GM19193 (cell line): ENCODE results near the gene IFNLR1.

ENCODE experiments used
- POLR2A ChIP-seq: IDR thresholded peaks from 4 replicates; pipeline ENCODE4 v1.6.1; 2011; ENCODE audit not compliant: insufficient read depth, insufficient read length; ENCODE audit errors: extremely low read depth

Gene IFNLR1

DNA sequence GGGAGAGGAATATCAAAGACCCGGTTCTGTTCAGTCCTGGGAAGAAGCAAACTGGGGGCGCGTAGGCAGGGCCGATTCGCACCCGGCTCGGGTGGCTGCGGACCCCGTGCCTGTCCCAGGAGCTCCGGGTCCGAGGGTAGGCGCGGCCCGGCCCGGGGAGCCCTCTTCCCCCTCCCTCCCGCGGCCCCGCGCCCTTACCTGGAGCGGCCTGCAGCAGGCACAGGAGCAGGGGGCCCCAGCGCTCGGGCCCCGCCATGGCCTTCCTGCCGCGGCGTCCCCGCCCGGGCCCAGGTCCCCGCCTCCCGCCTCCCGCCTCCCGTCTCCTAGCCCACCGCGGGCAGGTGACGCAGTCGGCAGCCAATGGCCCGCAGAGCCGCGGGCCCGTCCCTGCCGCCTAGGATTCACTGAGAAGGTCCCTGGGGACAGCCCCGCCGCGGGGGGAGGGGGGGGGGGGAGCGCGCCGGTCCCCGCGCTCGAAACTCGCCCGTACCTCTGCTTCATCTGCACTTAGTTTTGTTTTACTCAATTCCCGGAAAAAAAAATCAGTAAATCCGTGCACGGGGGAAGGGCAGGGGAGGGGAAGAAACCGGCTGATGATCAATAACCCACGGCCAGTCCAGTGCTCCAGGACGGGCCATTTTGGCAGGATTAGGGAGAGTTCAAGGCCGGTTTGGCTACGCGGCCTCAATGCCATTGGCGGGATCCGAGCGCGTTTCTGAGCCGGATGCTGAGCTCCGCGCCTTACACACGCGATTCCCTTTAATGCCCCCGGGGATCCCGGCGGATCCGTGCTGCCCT lies at the start of gene IFNLR1:
Gene IFNLR1, minus strand, starts transcription at position 297 of the 798 bp plus-strand sequence. Its CDS starts 41 bp downstream, at position 256.
- TF ChIP-seq POLR2A, result no peak

DNA sequence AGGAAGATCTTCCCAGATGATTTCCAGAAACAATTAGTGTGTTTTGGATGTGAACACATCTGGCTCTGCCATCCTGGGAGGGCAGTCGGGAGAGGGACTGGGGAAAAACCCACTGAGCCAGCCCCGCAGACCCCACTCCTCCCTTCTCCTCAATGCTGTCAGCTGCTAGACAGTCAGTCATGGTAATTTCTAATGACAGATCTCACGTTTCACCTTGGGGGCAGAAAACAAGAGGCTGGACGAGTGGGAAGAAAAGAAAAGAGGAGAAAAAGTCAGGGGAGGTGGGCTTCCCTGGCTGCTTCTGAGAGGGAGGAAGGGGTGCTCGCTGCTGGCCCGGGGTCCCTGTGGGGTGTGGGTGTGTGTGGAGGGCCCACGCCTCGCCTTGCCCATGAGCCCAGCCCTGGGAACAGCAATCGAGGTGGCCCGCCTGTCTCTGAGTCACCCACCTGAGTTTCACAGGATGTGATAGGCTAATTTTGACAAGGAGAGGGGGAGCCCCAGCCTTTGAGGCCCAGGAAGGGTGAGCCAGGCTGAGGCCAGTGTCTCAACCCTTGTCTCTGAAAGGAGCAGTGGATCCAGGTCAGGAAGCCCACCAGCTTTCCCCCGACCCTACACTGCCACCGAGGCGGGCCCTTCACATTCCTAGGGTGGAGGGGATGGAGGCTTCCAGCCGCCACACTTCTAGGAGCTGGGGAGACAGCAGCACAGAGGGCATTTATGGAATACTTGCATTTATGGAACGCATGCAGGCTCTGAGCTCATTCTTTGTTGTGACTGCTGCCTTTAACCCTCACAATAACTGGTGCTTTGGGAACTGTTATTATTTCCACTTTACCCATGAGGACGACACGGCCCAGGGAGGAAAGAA lies 49.1 kb upstream of the IFNLR1 start:
- no peak for TF ChIP-seq POLR2A

DNA sequence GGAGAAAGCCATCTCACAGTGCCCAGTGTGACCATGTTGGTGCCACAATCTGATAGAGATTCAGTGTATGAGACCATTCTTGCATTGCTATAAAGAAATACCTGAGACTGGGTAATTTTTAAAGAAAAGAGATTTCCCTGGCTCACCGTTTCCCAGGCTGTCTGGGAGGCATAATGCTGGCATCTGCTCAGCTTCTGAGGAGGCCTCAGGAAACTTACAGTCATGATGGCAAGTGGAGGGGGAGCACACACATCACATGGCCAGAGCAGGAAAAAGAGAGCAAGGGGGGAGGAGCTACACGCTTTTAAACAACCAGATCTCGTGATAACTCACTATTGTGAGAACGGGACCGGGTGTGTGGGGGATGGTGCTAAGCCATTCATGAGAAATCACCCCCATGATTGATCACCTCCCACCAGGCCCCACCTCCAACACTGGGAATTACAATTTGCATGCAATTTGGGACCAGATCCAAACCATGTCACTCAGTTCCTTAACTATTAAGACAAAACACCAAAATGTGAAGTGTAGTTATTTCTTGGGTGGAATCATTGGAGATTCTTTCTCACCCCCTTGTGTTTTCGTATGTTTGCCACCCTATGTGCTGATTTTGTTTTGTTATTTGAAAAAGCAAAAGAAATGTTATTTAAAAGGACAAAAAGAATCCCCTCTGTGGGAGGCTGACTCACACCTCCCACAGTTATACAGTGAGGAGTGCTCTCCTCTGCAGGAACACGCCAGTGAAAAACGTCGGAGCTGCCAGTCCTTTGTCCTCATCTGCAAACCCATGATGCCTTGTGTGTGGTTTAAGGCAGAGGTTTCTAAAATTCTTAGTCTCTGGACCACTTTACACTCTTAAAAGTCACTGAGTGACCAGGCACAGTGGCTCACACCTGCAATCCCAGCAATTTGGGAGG lies 46.9 kb upstream of the IFNLR1 start:
- TF ChIP-seq POLR2A, result no peak

DNA sequence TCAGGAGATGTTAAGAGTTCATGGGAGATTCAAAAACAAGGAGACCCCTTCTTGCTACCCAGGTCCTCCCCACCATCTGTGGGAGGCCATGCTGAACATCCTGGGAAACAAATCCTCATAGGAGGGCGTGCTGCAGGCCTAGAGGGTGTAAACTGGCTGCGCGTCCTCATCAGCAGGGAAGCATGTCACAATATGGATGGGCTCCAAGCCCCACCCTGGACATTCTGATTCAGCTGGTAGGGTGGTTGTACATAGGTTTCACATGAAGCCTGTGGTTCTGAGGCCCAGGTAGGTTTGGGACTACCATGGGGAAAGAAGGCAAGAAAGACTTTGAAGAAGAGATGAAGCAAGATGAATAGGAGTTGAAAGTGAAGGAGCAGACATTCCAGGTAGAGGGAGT lies 44.6 kb upstream of the IFNLR1 start:
- no peak for TF ChIP-seq POLR2A

DNA sequence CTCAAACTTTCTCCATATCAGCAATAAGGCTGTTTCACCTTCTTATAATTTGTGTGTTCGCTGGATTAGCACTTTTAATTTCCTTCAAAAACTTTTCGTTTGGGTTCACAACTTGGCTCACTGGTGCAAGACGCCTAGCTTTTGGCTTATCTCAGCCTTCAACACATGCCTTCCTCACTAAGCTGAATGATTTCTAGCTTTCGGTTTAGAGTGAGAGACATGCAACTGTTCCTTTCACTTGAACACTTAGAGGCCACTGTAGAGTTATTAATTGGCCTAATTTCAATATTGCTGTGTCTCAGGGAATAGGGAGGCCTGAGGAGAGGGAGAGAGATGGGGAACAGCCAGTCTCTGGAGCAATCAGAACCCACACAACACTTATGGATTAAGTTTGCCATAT lies 41.2 kb upstream of the IFNLR1 start:
- TF ChIP-seq POLR2A, result no peak

DNA sequence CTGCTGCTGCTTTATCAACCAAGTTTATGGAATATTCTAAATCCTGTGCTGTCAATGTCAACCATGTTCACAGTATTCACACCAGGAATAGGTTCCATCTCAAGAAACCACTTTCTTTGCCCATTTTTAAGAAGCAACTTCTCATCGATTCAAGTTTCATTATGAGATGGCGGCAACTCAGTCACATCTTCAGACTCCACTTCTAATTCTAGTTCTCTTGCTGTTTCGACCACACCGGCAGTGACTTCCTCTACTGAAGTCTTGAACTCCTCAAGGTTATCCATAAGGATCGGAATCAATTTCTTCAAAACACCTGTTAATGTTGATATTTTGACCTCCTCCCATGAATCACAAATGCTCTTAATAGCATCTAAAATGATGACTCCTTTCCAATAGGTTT lies 39.7 kb upstream of the IFNLR1 start:
- TF ChIP-seq POLR2A, result no peak

DNA sequence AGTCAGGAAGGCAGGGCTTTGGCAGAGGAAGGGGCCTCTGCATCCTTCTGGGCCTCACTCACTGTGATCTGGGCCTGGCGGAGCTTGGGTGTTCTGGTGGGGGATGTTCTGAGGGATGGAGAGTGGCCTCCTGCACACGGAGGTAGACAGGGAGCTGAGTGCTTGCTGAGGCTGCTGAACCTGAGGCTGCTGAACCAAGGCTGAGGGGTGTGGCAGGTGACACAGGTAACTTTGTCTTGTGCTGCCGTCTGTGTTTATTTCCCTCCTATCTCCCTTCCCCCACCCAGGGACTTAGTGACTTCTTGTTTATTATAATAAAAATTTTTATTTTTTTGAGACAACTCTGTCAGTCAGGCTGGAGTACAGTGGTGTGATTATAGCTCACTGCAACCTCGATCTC lies 37.7 kb upstream of the IFNLR1 start:
- TF ChIP-seq POLR2A, result no peak

DNA sequence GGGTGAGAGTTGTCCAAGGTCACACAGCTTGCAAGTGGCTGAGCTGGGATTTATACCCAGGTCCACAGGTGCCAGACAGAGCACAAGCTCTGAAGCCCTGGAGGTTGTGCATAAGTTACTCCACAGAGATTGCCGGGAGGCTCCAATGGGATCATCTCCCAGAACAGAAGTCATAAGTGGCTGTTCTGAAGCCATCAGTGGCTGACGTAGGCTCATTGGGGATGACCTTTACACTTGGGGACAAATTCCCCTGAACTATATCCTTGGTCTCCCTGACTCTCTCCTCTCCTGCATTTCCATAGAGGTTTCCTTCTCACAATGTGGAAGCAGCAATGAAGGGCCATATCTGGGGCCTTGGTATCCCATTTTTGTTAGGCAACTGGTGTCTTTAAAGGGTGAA lies 37.0 kb upstream of the IFNLR1 start:
- TF ChIP-seq POLR2A, result no peak

DNA sequence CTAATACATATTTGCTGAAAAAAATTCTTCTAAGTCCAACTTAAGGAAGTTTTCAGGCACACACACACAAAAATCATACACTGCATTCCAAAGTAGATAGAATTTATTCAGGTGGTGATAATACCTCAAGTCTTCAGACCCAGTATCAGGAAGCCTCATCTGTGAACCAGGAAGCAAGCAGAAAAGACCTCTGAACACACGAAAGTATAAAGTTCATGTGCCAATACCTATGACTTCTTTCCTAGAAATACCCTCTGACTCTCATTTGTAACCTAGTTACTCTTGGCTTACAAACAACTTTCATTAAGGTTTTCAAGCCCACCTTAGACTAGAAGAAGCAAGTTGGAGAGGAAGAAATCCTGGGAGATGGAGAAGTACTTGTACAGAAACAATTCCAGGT lies 35.7 kb upstream of the IFNLR1 start:
- TF ChIP-seq POLR2A, result no peak

DNA sequence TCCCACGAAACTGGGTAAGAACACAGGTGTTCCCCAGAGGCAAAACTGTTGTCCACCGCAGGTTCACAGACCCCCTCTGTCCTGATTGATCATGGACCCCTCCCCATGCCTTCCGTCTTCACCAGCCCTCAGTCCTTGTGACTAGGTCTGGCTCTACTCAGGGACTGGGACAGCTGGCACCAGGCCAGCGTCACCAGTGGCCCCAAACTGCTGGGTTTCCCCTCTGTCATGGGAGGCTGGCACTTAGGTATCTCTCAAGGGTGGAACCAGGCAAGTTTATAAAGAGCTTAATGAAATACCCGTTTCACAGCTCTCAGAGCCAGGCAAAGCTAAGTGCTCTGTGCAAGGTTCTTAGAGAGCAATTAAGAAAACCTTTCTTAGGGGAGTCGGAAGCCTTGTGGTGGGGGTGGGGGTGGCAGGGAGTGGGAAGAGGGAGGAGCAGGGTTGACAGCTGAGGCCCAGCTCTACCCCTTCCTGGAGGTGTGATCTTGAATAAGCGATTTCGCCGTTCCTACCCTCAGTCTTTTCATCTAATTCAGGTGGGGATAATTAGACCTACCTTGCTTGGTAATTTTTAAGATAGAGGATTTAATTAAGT lies 35.0 kb upstream of the IFNLR1 start:
- no peak for TF ChIP-seq POLR2A

DNA sequence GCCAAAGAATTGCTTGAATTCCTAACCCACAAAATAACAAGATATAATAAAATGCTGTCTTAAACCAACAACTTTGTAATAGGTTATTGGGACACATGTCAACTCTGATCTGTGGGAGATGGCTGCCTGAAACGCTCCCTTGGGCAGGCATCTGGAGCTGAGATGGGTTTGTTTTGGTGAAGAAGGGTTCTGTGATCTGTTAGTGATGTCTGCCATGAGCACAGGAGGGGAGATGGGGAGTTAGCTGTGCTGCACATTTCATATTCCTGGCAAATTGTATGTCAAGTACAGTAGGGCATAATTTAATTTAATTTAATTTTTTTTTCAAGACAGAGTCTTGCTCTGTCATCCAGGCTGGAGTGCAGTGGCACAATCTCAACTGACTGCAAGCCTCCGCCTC lies 34.2 kb upstream of the IFNLR1 start:
- no peak for TF ChIP-seq POLR2A

DNA sequence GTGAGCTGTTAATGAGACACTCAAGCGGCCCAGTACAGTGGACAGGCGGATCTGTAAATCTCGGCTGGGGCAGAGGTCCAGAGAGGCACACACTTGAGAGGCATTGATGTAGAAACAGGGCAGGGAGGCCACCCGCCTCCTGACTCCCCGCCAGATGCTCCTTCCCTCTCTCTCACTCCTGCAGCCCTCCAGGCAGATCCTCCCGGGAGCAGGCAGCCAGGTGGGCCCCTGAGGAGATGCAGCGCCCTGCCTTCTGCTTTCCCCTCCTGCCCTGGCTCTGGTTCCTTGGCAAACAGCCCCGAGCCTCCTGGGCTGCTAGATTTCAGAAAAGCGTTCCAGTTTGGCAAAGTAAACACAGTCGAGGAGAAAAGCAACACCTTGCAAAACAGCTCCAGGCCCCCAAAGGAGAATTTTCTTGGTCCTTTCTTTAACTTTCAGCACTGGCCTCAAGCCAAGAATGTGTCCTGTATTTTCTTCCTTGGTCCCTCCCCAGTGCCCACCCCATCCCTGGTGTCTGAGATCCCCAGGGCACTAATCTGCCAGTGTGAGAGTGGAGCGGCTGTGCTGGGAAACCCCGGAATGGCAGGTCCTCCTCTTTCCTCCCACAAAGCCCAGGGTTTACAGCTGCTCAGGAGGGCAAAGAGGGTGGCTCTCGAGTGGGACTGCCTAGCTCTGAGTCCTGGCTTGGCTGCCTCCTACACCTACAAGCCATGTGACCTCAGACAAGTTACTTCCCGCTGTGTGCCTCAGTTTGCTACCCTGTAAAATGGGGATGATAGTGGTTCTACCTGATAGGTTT lies 29.4 kb upstream of the IFNLR1 start:
- no peak for TF ChIP-seq POLR2A

DNA sequence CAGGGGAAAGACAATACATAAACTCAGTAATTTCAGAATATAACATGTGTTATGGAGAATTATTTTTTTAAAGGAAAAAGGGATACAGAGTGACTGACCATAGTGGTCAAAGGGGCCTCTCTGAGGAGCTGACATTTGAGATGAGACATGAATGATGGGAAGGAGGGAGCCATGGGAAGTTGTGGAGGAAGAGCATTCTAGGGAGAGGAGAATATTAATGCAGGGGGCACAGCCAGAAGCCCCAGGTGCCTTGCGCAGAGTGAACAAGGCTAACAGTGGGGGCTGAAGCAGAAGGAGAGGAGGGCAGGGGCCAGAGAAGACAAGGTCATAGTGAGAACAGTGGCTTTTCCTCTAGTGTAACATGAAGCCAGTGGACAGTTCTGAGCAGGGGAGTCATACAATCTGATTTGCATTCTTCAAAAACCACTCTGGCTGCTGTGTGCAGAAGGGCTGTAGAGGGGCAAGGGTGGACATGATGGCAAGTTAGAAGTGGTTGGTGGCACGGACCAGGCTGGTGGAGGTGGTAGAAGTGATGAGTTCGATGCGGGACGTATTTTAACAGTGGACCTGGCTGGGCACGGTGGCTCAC lies 28.2 kb upstream of the IFNLR1 start:
- TF ChIP-seq POLR2A, result no peak
